Muscle of arm (tissue), 14 donors: ENCODE data around the gene FBXL20. TPM values are rescaled to one million over a fixed set of nuclear protein-coding genes. Genes with fewer than 3 reads are reported as not detected.
"Not testable (repeated sequence)": the region's sequence is repeated elsewhere in the genome, so short reads cannot be mapped to it uniquely, and the experiment has no call there.

Experiments used
- DNase-seq: peaks from one replicate; pipeline ENCODE4 v3.0.0-alpha.2; 2013
- long read RNA-seq, 11 donors: transcript quantifications; one replicate each; lab custom pipeline, GENCODE V29; 2026
- polyA plus RNA-seq, 12 donors: library from polyadenylated mRNA; unstranded; fragments of 120-200 nt; gene quantifications; one replicate each; pipeline ENCODE4 v1.2.1, GENCODE V29; 2013; ENCODE audit not compliant: insufficient read length in 12 of 12

Gene FBXL20
- 10 to 100 TPM in 1 of 12 donors, 1 to 10 TPM in 10, not detected in 1; 6.5 to 11.7 (median 7.9) TPM for polyA plus RNA-seq
- long read RNA-seq, donor 1, partial matches to known transcripts, result 8 of 8 reads
- long read RNA-seq, donor 1, other reads (novel, unspliced or antisense), result 0 of 8 reads
- long read RNA-seq, donor 2, full-length matches to known transcripts, result 1 of 1 reads
- long read RNA-seq, donor 2, partial matches to known transcripts, result 0 of 1 reads
- long read RNA-seq, donor 2, other reads (novel, unspliced or antisense), result 0 of 1 reads
- long read RNA-seq, donor 3, full-length matches to known transcripts, result 2 of 2 reads
- long read RNA-seq, donor 3, partial matches to known transcripts, result 0 of 2 reads
- long read RNA-seq, donor 3, other reads (novel, unspliced or antisense), result 0 of 2 reads
- long read RNA-seq, donor 4, result 0 reads
- long read RNA-seq, donor 5, full-length matches to known transcripts, result 1 of 1 reads
- long read RNA-seq, donor 5, partial matches to known transcripts, result 0 of 1 reads
- long read RNA-seq, donor 5, other reads (novel, unspliced or antisense), result 0 of 1 reads
- long read RNA-seq, donor 6, result 0 reads
- long read RNA-seq, donor 7, partial matches to known transcripts, result 0 of 1 reads
- long read RNA-seq, donor 7, other reads (novel, unspliced or antisense), result 0 of 1 reads
- long read RNA-seq, donor 8, full-length matches to known transcripts, result 5 of 5 reads
- long read RNA-seq, donor 8, partial matches to known transcripts, result 0 of 5 reads
- long read RNA-seq, donor 8, other reads (novel, unspliced or antisense), result 0 of 5 reads
- long read RNA-seq, donor 9, result 0 reads
- long read RNA-seq, donor 10, full-length matches to known transcripts, result 2 of 7 reads
- long read RNA-seq, donor 10, partial matches to known transcripts, result 5 of 7 reads
- long read RNA-seq, donor 10, other reads (novel, unspliced or antisense), result 0 of 7 reads
- long read RNA-seq, donor 11, result 0 reads

- DNase-seq, result peak; percentile 95
Observed at GRCh38 chr17:39401412-39402243, at the start of gene FBXL20. FBXL20 (minus strand) TSS chr17:39401626; CDS start chr17:39401402, 224 bp downstream.

- peak; percentile 98 for DNase-seq
Observed at GRCh38 chr17:39450847-39451581, 49.6 kb upstream of the FBXL20 start, which contains the start of gene MED1. MED1 (minus strand) TSS chr17:39451263; CDS start chr17:39451062, 201 bp downstream.

- no peak for DNase-seq
Observed at GRCh38 chr17:39450051-39450450, 48.6 kb upstream of the FBXL20 start.

- DNase-seq, result no peak
Observed at GRCh38 chr17:39447561-39447960, 46.1 kb upstream of the FBXL20 start.

GRCh38 chr17:39443326-39443725, 41.9 kb upstream of the FBXL20 start:
- DNase-seq, result no peak

GRCh38 chr17:39439868-39440267, 38.4 kb upstream of the FBXL20 start:
- not testable (repeated sequence) for DNase-seq

GRCh38 chr17:39429600-39429999, 28.2 kb upstream of the FBXL20 start:
- no peak for DNase-seq

- no peak for DNase-seq
Observed at GRCh38 chr17:39416141-39416540, 14.7 kb upstream of the FBXL20 start.

- no peak for DNase-seq
Observed at GRCh38 chr17:39410279-39410678, 8.9 kb upstream of the FBXL20 start.

GRCh38 chr17:39408360-39408759, 6.9 kb upstream of the FBXL20 start:
- DNase-seq, result no peak

GRCh38 chr17:39406951-39407350, 5.5 kb upstream of the FBXL20 start:
- DNase-seq, result no peak

GRCh38 chr17:39405436-39405835, 4.0 kb upstream of the FBXL20 start:
- DNase-seq, result no peak

- no peak for DNase-seq
Observed at GRCh38 chr17:39404542-39405378, 3.3 kb upstream of the FBXL20 start.

GRCh38 chr17:39402890-39403605, 1.6 kb upstream of the FBXL20 start:
- DNase-seq, result no peak

GRCh38 chr17:39402244-39402889, 941 bp upstream of the FBXL20 start:
- peak; percentile 94 for DNase-seq

GRCh38 chr17:39400547-39401411, 647 bp downstream of the FBXL20 start:
- DNase-seq, result peak; percentile 18

GRCh38 chr17:39399791-39400190, 1.6 kb downstream of the FBXL20 start:
- no peak for DNase-seq

GRCh38 chr17:39393736-39394135, 7.7 kb downstream of the FBXL20 start:
- DNase-seq, result no peak
